ENCODE measurements around the gene USH1C.

USH1C gene

GRCh38 chr11:17489751-17490150 lies 54.5 kb downstream of the USH1C start:
- DNase-seq: no peak
- in situ Hi-C loops (cut with HindIII; ENCODE audit: low pct_ligation_motif_present, low pct_unique_long_range_greater_than_20kb, low sequenced_read_pairs): no loop called here

- in situ Hi-C loops (cut with HindIII; ENCODE audit: low pct_ligation_motif_present, low pct_unique_long_range_greater_than_20kb, low sequenced_read_pairs): no loop called here
- no peak for DNase-seq
These were observed 55.7 kb downstream of the USH1C start for GRCh38 chr11:17488563-17488962.

- no peak for DNase-seq
- in situ Hi-C loops (cut with HindIII; ENCODE audit: low pct_ligation_motif_present, low pct_unique_long_range_greater_than_20kb, low sequenced_read_pairs): no loop called here
These were observed 57.6 kb downstream of the USH1C start for GRCh38 chr11:17486646-17487045.

GRCh38 chr11:17483505-17483904 lies 60.7 kb downstream of the USH1C start:
- no peak for DNase-seq
- in situ Hi-C loops (cut with HindIII; ENCODE audit: low pct_ligation_motif_present, low pct_unique_long_range_greater_than_20kb, low sequenced_read_pairs): no loop called here

- DNase-seq: no peak
- in situ Hi-C loops (cut with HindIII; ENCODE audit: low pct_ligation_motif_present, low pct_unique_long_range_greater_than_20kb, low sequenced_read_pairs): no loop called here
These were observed 62.3 kb downstream of the USH1C start for GRCh38 chr11:17481905-17482304.

GRCh38 chr11:17479284-17480214 lies 64.7 kb downstream of the USH1C start:
- in situ Hi-C loops (cut with HindIII; ENCODE audit: low pct_ligation_motif_present, low pct_unique_long_range_greater_than_20kb, low sequenced_read_pairs): no loop called here
- peak; percentile 51 for DNase-seq

GRCh38 chr11:17478070-17478469 lies 66.1 kb downstream of the USH1C start:
- in situ Hi-C loops (cut with HindIII; ENCODE audit: low pct_ligation_motif_present, low pct_unique_long_range_greater_than_20kb, low sequenced_read_pairs): no loop called here
- no peak for DNase-seq

GRCh38 chr11:17477361-17477760 lies 66.9 kb downstream of the USH1C start:
- in situ Hi-C loops (cut with HindIII; ENCODE audit: low pct_ligation_motif_present, low pct_unique_long_range_greater_than_20kb, low sequenced_read_pairs): no loop called here
- no peak for DNase-seq

- in situ Hi-C loops (cut with HindIII; ENCODE audit: low pct_ligation_motif_present, low pct_unique_long_range_greater_than_20kb, low sequenced_read_pairs): no loop called here
- DNase-seq: no peak
These were observed 67.2 kb downstream of the USH1C start for GRCh38 chr11:17477084-17477333.

GRCh38 chr11:17476317-17477083 lies 67.7 kb downstream of the USH1C start, which contains the start of gene ABCC8:
Gene ABCC8 (minus strand): TSS chr11:17476845. CDS start chr11:17476776, 69 bp downstream.
- DNase-seq: no peak
- in situ Hi-C loops (cut with HindIII; ENCODE audit: low pct_ligation_motif_present, low pct_unique_long_range_greater_than_20kb, low sequenced_read_pairs): no loop called here

GRCh38 chr11:17475666-17476316 lies 68.4 kb downstream of the USH1C start:
- in situ Hi-C loops (cut with HindIII; ENCODE audit: low pct_ligation_motif_present, low pct_unique_long_range_greater_than_20kb, low sequenced_read_pairs): no loop called here
- no peak for DNase-seq

- DNase-seq: peak; percentile 69
- in situ Hi-C loops (cut with HindIII; ENCODE audit: low pct_ligation_motif_present, low pct_unique_long_range_greater_than_20kb, low sequenced_read_pairs): no loop called here
These were observed 71.0 kb downstream of the USH1C start for GRCh38 chr11:17473071-17473744.

- in situ Hi-C loops (cut with HindIII; ENCODE audit: low pct_ligation_motif_present, low pct_unique_long_range_greater_than_20kb, low sequenced_read_pairs): no loop called here
- no peak for DNase-seq
These were observed 71.7 kb downstream of the USH1C start for GRCh38 chr11:17472467-17472866.

GRCh38 chr11:17471501-17471900 lies 72.7 kb downstream of the USH1C start:
- in situ Hi-C loops (cut with HindIII; ENCODE audit: low pct_ligation_motif_present, low pct_unique_long_range_greater_than_20kb, low sequenced_read_pairs): no loop called here
- DNase-seq: no peak

- no peak for DNase-seq
- in situ Hi-C loops (cut with HindIII; ENCODE audit: low pct_ligation_motif_present, low pct_unique_long_range_greater_than_20kb, low sequenced_read_pairs): no loop called here
These were observed 74.2 kb downstream of the USH1C start for GRCh38 chr11:17469998-17470397.

- in situ Hi-C loops (cut with HindIII; ENCODE audit: low pct_ligation_motif_present, low pct_unique_long_range_greater_than_20kb, low sequenced_read_pairs): no loop called here
- DNase-seq: no peak
These were observed 76.1 kb downstream of the USH1C start for GRCh38 chr11:17468122-17468521.

GRCh38 chr11:17463546-17464174 lies 80.6 kb downstream of the USH1C start:
- in situ Hi-C loops (cut with HindIII; ENCODE audit: low pct_ligation_motif_present, low pct_unique_long_range_greater_than_20kb, low sequenced_read_pairs): no loop called here
- no peak for DNase-seq

GRCh38 chr11:17462940-17463339 lies 81.3 kb downstream of the USH1C start:
- in situ Hi-C loops (cut with HindIII; ENCODE audit: low pct_ligation_motif_present, low pct_unique_long_range_greater_than_20kb, low sequenced_read_pairs): no loop called here
- no peak for DNase-seq

Data from ACHN (cell line).